Hepatic stellate cell (primary cell): ENCODE data around the gene WDR88.
A peak's percentile ranks its signal among the peaks of the same experiment; 100 is the strongest.
"Not testable (repeated sequence)": the region's sequence is repeated elsewhere in the genome, so short reads cannot be mapped to it uniquely, and the experiment has no call there.

Experiments used
- DNase-seq: peaks from one replicate; pipeline ENCODE4 v3.0.0; 2011; ENCODE audit warnings: low spot score

Gene WDR88

GRCh38 chr19:33174186-33174585, 42.3 kb downstream of the WDR88 start:
- DNase-seq: no peak

- no peak for DNase-seq
Observed at GRCh38 chr19:33175156-33175782, 43.4 kb downstream of the WDR88 start.

GRCh38 chr19:33175886-33176669, 44.2 kb downstream of the WDR88 start:
- peak; percentile 48 for DNase-seq

- DNase-seq: peak; percentile 98
Observed at GRCh38 chr19:33176670-33177416, 44.9 kb downstream of the WDR88 start.

GRCh38 chr19:33177417-33177979, 45.6 kb downstream of the WDR88 start:
- DNase-seq: peak; percentile 65

GRCh38 chr19:33186431-33187182, 54.7 kb downstream of the WDR88 start:
- DNase-seq: no peak

GRCh38 chr19:33187183-33187540, 55.2 kb downstream of the WDR88 start:
- peak; percentile 2 for DNase-seq

GRCh38 chr19:33189453-33189852, 57.5 kb downstream of the WDR88 start:
- DNase-seq: no peak

- DNase-seq: not testable (repeated sequence)
Observed at GRCh38 chr19:33191092-33191491, 59.2 kb downstream of the WDR88 start.

- no peak for DNase-seq
Observed at GRCh38 chr19:33191501-33191900, 59.6 kb downstream of the WDR88 start.

GRCh38 chr19:33192010-33192409, 60.1 kb downstream of the WDR88 start:
- DNase-seq: no peak

GRCh38 chr19:33193269-33193864, 61.5 kb downstream of the WDR88 start:
- no peak for DNase-seq

- DNase-seq: no peak
Observed at GRCh38 chr19:33193865-33194362, 62.0 kb downstream of the WDR88 start, which contains the start of gene LRP3. Gene LRP3, plus strand, starts transcription at chr19:33194330. Its CDS starts 456 bp downstream, at chr19:33194786.

GRCh38 chr19:33194532-33194885, 62.6 kb downstream of the WDR88 start:
- no peak for DNase-seq

GRCh38 chr19:33194886-33195644, 63.2 kb downstream of the WDR88 start:
- peak; percentile 58 for DNase-seq

- no peak for DNase-seq
Observed at GRCh38 chr19:33195645-33196347, 63.9 kb downstream of the WDR88 start.

- no peak for DNase-seq
Observed at GRCh38 chr19:33196446-33197193, 64.7 kb downstream of the WDR88 start.

GRCh38 chr19:33197591-33198000, 65.7 kb downstream of the WDR88 start:
- no peak for DNase-seq

GRCh38 chr19:33198169-33198568, 66.3 kb downstream of the WDR88 start:
- no peak for DNase-seq
